Measurements from ENCODE around the gene PLD5.
"Not testable (repeated sequence)": the region's sequence is repeated elsewhere in the genome, so short reads cannot be mapped to it uniquely, and the experiment has no call there.

Gene PLD5

DNA sequence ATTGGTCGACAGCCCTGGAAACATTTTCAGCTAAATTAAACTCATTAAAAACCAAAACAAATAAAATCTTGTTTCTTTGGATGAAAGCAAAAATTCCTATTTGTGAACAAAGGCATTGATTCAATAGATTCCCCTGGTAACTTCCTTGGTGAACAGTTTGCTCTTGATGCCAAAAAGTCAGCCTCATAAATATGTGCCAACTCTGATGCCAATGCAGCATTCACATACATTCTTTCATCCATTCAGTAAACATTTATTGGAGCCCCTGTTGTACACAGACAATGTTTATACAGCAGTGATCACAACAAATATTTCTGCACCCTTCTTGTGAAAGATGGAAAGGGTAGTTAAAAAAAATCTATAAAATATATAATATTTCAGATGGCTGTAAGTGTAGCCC lies 107.8 kb downstream of the PLD5 start:
- DNase-seq = no peak

DNA sequence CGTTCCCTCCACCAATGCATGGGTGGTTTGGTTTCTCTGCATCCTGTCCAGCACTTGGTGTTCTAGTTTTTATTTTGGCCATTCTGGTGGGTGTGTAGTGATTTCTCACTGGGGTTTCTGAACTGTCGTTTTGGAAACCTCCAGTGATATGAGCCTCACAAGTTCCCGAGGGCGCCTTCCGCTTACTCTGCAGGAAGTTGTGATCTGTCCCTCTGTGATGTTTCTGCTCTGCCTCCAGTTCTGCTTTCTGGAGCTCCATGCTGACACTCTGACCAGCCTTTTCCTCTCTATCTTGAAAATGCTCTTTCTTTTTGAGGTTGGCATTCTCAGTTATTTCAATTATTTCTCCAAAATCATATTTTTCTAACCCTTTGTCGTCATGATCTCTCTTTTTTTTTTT lies 111.6 kb downstream of the PLD5 start:
- DNase-seq = no peak

DNA sequence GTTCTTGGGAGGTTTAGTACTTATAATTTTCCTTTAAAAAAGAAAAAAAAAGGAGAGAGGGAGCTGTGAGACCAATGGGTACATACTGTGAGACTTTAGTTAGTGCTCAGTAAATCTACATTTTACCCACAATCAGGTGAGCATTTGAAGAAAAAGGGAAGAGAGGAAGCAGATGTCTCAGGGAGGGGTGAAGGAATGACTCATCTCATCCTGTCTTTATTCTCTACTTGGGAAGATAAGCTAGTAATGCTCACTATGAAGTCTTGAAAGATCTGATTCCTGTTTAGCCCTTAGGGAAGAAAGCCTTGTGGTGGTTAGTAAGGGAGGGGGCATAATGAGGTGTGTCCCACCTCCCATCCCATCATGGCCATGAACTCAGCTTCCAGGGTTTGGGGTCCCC lies 112.6 kb downstream of the PLD5 start:
- DNase-seq = no peak

DNA sequence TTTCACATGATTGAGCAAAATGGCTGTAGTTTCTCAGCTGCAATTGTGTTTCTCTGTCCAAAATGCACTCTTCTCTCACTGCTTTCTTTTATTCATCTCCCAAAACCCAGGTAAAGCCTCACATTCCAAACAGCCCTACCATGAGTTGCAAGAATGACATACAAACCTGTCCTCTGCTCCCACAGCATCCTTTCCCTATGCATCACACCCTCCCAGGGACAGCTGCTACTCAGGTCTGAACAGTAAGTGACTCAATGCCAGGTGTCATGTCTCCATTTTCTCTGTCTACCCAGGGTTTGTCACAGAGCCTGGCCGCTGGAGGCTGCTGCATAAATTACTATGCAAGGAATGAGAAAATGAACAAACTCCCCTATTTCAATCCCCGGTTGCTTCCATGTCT lies 118.5 kb downstream of the PLD5 start:
- no peak for DNase-seq

DNA sequence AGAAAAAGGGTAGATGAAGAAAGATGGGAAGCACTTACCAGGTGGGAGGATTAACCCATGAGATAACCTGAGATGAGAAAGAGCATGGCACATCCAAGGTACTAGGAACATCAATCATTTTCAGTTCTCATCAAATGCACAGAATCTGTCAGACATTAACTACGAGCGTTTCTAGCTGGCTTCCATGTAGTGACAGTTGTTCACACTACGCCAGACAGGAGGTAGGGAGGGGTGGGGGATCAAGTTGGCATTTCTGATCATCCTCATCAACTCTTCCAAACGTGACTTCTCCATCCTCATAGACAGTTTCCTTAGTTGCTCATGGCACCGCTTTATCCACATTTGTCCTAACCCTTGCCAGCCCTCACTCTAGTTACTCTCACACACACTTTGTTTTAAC lies 120.2 kb downstream of the PLD5 start:
- no peak for DNase-seq

DNA sequence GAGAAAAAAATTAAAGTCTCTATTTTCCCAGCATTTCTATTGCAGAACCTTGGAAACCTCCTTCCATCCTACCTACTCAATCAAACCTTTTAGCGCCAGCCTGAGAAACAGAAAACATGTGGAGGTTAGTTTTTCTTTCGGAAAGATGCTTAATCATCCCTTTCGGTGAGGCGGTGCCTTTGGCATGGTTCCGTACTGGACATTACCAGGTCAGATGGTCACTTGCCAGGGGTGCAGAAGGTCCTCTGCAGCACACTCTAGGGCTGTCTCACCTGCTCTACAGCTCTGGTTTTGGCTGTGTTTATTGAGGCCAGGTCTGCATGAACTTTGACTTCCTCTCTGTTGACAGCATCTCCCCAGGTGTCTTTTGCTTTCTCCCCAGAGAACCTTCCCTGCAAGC lies 121.5 kb downstream of the PLD5 start:
- no peak for DNase-seq

DNA sequence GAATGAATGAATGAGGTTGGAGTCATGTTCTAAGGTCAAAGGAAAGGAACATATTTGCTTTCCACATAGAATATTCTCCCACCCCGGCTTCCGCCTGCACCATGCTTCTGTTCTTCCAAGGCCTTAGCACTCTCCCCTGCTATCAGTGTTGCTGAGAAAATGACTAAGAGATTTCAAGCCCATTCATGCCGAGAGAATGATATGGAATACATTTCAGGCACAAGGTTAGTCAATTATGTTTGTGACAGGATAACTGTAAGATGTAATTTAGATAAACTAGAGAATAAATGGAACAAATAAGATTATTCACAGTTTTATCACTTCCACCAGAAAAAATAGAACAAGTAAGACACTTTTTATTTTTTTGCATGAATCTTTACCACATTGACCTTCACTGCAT lies 122.6 kb downstream of the PLD5 start:
- no peak for DNase-seq

DNA sequence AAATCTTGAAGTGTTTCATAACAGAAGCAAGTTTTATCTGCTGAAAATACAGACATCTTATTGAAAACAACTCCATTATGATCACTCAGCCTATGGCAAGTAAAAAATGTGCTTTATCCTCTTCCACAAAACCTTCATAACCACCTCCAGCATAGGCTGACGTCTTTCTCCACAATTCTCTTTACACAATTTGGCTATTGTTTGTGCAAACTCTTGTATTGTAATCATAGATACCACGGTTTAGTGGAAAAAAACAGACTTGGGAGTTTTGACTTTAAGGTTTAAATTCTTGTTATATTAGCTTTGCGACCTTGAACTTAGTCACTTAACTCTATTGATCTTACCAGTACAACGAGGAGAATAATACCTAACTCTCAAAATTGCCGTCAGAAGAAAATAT lies 126.1 kb downstream of the PLD5 start:
- no peak for DNase-seq

DNA sequence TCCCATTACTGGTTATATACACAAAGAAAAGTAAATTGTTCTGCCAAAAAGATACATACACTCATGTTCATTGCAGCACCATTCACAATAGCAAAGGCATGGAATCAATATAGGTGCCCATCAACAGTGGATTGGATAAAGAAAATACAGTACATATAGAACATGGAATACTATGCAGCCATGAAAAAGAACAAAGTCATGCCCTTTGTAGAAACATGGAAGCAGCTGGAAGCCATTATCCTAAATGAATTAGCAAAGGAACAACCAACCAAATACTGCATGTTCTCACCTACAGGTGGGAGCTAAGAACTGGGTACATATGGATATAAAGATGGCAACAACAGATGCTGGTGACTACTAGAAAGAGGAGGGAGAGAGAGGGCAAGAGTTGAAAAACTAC lies 132.6 kb downstream of the PLD5 start:
- no peak for DNase-seq

DNA sequence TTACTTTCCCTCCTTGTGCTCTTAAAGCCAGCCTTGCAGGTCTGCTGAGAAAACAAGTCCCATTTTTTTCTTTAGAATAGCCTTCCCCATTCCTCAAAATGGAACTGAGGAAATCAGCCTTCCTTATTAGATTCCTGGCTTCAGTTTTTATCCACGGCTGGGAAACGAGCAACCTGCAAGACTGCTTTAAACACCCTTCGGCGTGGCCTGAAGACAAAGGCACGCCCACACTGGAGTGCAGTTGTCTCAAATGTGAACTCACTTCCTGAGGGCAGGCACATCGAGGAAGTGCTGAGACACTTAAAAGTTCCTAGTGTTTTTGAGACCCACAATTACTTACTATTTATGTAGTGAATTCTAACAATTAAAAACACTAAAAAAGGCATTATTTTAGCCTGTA lies 148.4 kb downstream of the PLD5 start:
- DNase-seq = not testable (repeated sequence)

DNA sequence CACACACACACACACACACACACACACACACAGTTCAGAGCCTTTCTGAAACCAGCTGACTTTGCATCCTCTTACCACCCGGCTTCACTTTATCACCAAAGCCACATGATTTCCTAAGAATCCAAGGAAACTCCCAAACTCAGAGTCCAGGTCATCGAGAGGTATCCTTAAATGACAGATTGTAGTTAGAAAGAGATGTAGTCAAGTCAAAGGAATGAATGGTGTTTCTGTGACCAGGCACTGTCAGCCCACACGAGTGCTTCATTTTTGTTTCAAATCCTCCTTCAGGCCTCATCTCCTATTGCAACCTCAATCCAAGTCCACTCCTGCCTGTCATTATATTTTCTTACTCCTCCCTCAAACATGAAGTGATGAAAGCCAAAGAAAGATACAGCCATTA lies 174.1 kb downstream of the PLD5 start:
- DNase-seq = not testable (repeated sequence)

DNA sequence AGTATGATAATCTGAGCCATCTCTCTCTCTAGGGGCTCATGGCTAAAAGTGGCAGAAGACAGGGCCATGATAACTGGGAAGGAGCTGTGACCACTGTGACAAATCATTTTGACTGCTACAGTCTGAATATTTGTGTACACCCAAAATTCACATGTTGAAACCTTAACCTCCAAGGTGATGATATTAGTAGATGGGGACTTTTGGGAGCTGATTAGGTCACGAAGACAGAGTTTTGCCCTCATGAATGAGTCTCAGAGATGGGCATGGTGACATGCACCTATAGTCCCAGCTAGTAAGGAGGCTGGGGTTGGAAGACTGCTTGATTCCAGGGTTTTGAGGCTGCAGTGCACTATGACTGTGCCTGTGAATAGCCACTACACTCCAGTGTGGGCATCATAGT lies 174.9 kb downstream of the PLD5 start:
- DNase-seq = no peak

DNA sequence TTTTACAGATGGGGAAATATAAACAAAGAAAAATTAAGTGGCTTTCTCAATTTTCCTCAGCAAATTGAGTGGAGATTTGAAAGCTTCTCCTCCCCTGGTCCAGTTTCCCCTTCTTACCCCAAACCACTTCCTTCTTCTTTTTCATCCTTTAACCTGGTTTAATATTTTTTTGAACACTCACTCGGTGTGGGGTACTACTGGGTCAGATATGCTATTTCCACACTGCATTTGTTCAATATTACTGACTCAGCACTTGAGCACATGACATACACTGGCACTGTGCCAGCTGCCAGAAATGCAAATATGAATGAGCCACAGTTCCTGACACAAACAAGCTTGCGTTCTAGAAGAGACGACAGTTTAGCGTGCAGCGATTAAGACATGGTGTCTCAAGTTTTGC lies 193.6 kb downstream of the PLD5 start:
- DNase-seq = not testable (repeated sequence)

DNA sequence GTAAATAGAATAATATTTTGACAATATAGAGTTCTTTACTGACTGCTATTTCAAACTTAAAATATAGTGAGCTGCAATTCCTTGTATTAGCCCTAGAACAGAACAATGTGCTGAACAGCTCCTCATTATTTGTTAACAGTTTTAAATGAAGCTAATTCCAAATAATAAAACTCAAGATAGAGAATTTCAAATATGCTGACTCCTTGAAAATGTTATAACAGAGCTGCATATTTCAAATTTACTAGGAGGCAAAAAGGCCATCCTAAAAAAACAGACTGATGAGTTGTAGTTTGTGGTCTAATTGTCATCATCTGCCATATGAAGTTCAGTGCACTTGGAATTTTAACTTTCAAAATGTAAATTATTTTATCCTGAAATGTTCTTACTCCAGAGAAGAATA lies 197.1 kb downstream of the PLD5 start:
- DNase-seq = not testable (repeated sequence)

DNA sequence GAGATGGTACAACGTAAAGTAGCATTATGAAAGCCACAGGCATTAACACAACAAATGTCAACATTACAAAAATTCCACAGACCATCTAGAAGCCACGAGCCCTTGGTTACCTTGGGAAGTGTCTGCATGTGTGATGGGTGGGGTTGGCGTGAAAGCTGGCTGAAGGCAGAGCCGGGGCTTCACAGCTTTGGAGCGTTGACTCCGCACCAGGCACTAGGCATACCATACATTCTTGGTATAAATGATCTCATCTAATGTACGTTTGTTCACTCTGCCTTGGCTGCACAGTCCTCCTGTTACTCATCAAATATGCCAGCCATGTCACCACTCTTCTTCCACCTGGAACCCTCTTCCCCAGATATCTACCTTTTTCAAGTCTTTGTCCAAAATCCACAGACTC lies 202.5 kb downstream of the PLD5 start:
- DNase-seq = not testable (repeated sequence)

DNA sequence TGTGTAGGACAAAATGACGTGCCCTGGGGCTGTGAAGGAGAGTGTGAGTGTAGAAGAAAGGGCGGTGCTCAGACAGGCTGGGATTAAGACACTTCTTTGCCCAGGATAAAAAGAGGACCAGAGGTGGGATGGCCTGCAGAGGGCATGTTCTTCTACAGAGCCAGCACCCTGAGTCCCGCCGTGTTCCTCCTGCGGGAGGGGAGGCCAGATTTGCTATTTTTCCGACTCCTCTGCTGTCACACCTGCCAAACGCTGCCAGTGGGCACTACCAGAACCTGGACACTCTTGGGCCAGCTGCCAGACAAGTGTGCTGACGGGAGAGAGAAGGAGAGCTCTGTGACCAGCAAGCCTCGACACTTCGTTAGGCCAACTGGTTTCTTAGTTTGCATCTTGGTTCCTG lies 206.4 kb downstream of the PLD5 start:
- no peak for DNase-seq

DNA sequence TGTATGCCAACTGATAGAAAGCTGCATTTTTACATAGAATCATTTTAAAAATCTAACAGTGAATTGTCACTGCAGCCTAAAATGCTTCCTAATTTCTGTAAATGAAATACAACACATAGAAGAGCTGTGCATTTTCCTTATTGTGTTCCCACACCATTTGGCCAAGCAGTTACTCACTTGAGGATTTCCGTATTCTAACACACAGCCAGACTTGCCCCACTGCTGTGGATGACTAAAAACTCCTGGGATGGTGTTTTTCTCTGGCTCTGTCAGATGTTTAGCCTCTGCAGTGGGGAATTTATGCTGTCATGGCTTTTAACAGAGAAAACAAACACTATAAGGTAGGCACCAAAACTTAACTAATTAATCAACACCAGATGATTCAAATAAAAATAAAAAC lies 209.6 kb downstream of the PLD5 start:
- DNase-seq = not testable (repeated sequence)

DNA sequence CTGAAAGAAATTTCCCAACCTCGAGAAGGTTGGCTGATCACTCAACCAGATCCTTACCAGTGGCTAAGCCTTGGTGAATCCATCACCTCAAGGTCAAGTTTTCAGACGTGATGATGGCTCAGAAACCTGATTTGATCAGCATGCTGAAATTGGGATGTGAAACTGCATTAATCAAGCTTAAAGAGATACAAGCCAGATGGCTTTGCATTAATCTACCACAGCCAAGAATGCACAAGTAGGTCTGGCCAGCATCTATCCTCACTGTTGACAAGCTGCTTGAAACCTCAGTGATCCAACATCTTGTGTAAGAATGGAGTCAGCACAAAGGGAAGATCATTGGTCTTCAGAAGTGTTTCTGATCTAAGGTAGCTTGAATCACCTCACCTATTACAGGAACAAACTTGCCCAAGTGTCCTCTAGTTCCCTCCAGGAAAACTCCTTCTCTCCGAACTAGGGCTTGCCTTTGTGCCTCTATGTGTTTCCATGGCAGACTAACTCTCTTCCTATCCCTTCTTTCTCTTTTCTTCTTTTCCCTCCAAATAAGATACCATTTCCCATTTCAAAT lies 210.3 kb downstream of the PLD5 start:
- not testable (repeated sequence) for DNase-seq

DNA sequence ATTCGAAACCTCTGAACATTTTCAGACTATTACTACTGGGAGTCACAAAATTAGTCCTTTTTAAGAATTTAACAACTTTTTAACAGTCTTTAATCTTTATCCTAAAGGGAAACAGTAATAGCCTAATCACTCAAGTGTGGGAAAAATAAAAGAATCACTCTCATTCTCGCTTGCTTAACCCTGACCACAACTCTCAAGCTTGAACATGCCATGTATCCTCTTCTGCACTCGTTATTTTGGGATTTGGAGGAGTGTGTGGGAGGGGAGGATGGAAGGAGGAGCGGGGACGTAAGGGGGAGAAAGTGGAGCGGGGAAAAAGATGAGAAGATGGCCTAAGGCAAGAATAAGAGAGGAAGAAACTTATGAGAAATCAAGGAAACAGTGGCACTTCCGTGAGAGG lies 215.8 kb downstream of the PLD5 start:
- DNase-seq = not testable (repeated sequence)

DNA sequence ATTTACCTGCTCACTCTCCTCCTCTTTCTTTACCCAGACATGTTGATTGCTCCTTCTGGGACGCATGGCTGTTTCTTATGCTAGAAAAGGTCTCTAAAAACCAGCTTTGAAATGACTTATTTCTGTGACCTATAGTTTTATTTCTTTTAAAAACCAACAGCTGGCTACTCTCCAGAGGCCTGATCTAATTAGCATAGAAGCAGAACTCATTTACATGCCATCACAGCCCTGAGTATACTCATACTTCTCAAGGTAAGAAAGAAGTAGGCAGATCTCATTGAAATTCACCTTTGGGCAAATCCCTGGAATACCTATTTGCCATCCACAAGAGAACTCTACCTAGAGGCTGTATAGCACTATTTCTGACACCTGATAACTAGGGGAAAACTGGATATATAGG lies 230.7 kb downstream of the PLD5 start:
- not testable (repeated sequence) for DNase-seq

DNA sequence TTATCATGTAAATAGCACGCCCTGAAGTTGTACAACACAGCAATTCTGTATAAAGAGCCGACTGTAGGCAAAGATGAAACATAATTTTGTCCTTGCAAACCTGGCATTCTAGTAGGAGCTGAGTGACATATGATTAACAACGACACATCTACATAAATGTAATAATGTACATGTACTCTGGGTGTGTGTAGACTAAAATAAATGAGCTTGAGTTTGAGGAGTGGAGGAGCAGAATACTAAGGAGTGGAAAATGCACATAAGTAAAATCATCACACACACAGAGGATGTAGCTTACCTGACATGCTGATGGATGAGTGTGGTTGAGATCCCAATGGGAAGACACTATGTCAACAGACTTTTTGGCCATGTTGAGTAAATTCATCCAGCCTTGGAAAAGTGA lies 236.4 kb downstream of the PLD5 start:
- not testable (repeated sequence) for DNase-seq

DNA sequence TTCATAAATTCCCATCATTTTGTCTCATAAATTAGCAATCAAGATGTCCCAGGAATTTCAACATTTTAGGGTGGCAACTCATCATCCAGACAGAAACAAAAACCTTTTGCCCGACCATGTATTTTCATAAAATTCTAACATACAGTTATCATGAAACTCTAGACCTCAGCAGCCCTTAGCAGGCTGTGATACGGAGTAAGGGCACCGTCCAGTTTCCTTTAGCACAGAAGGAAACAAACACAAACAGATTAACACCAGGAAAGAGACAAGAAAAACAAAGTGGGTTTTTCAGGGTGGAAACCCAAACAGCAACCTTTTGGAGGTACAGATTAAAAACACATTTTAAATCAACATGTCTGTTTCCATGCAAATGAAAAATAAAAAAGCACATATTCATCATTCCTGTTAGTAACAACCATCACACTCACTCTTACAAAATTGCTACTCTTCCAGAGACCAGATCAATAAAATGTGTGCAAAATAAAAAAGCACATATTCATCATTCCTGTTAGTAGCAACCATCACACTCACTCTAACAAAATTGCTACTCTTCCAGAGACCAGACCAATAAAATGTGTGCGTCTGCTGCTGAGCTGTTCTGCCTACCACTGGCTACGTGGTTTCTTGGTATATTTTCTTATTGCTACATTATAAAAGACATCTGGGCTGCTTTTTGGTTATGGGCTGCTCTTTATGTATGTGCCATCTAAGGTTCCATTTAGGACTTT lies 241.6 kb downstream of the PLD5 start:
- DNase-seq = not testable (repeated sequence)

DNA sequence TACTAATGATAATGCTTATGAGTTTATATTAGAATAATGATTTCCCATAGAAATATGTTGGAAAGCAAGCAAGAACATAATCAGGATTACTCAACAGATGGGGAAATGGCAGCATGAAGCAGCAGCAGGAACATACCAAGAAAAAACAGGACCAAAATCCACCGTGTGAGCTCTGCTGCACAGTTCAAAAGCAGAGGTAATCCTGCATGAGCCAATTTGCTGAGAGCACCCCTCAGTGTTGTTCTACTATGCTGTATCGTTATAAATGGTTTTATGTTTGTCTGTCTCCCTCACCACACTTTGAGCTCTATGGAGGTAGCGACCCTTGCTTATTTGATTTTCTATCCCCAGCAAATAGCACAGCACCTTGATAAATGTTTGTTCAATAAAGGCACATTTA lies 246.1 kb downstream of the PLD5 start:
- not testable (repeated sequence) for DNase-seq

DNA sequence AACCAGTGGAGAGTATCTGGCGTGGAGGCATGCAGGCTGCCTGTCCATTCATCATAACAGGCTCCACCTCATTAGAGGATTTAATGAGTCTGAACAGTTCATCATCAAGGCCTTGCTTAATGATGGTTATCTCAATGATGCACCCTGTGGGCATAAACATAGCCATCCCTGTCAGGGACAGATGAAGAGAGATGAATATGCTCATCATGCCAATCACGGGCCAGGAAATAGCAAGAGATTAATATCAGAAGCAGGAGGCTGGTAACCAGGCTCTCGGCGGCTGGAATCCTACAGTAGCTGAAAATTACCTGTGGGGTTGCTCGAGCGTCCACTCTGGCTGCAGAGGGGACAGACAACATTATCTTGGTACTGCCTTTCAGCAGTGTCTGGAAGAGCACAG lies 247.7 kb downstream of the PLD5 start:
- not testable (repeated sequence) for DNase-seq

DNA sequence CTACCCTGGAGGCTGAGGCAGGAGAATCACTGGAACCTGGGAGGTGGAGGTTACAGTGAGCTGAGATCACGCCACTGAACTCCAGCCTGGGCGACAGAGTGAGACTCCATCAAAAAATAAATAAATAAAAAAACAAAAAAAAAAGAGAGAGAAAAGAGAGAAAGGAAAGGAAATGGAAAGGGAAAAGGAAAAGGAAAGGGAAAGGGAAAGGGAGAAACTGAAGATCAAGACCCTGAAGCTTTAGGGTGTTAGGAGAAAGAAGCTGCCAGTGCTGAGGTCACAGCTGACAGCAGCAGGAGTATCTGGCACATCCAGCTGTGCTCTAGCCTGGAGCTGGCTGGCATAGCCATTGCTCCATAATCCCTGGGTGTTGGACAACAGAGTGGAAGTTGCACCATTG lies 257.5 kb downstream of the PLD5 start:
- DNase-seq = not testable (repeated sequence)
